Heart left ventricle (tissue), 16 donors: ENCODE results near the gene MZT1. TPM values are rescaled to one million over a fixed set of nuclear protein-coding genes. Genes with fewer than 3 reads are reported as not detected.

ENCODE experiments used
- ATAC-seq, 4 donors: fragments of 200-7000 bp; cut with Tn5 transposase; one replicate each; pipeline ENCODE4 v1.9.1; 2020 to 2022; ENCODE audit warnings: moderate library complexity in 4 of 4, mild to moderate bottlenecking in 3 of 4, moderate number of reproducible peaks in 1 of 4
- DNase-seq, 5 donors: peaks; one replicate each; pipeline ENCODE4 v3.0.0-alpha.2; 2020
- H3K27ac ChIP-seq, 12 donors: fragments of 200-600 bp; sonication (generic) in 4 of 12; one replicate each; pipeline versions ENCODE4 v1.5.0 to v1.8.0; 2016 to 2022; ENCODE audit warnings: mild to moderate bottlenecking in 2 of 12
- H3K27me3 ChIP-seq, 9 donors: fragments of 200-600 bp; sonication (generic) in 2 of 9; one replicate each; pipeline versions ENCODE4 v1.5.1 to v1.8.0; 2016 to 2022; ENCODE audit warnings: mild to moderate bottlenecking in 3 of 9
- H3K36me3 ChIP-seq, 9 donors: fragments of 200-600 bp; sonication (generic) in 2 of 9; one replicate each; pipeline versions ENCODE4 v1.5.0 to v1.8.0; 2018 to 2022; ENCODE audit warnings: mild to moderate bottlenecking in 2 of 9
- H3K4me1 ChIP-seq, 12 donors: fragments of 200-600 bp; sonication (generic) in 4 of 12; one replicate each; pipeline versions ENCODE4 v1.5.0 to v1.8.0; 2016 to 2022; ENCODE audit warnings: mild to moderate bottlenecking in 3 of 12
- H3K4me3 ChIP-seq, 12 donors: fragments of 200-600 bp; sonication (generic) in 4 of 12; one replicate each; pipeline versions ENCODE4 v1.5.0 to v1.8.0; 2017 to 2022; ENCODE audit warnings: mild to moderate bottlenecking in 9 of 12, moderate library complexity in 4 of 12
- H3K9me3 ChIP-seq, 12 donors: fragments of 200-600 bp; sonication (generic) in 4 of 12; one replicate each; pipeline versions ENCODE4 v1.5.0 to v1.8.0; 2016 to 2022; ENCODE audit warnings: mild to moderate bottlenecking in 1 of 12
- POLR2A ChIP-seq, 2 donors: fragments of 450-650 bp; IDR thresholded peaks; one replicate each; pipeline ENCODE4 v1.6.1; 2017; ENCODE audit warnings: antibody characterized with exemption in 2 of 2, mild to moderate bottlenecking in 2 of 2, moderate library complexity in 2 of 2
- WGBS, 4 donors: extraction: QIAGEN DNeasy Blood & Tissue Kit in 2 of 4; methylation state at CpG; one replicate each; pipeline versions ENCODE4 v1.1.5 to v1.1.7; 2013 to 2018; 5-methylcytosine and 5-hydroxymethylcytosine counted together
- intact Hi-C, 10 donors: fragments of 100-400 bp; cut with DNase I; formaldehyde crosslinking; loops; one replicate each; pipeline versions ENCODE4 v1.11.1 to v1.14.2; 2022
- polyA plus RNA-seq, 2 donors: library from polyadenylated mRNA; stranded (reverse); fragments of 200-250 nt; gene quantifications; one replicate each; pipeline ENCODE4 v1.2.3, GENCODE V29; 2013
- total RNA-seq, 9 donors: library from RNA; depleted of rRNA in 2 of 9; stranded (reverse); fragments of >200 nt in 2 of 9; fragmentation: NEBNext Ultra II Directional in 3 of 9; extraction: Animal tissue kit (Norgen Biotek cat#: 25700) in 3 of 9; gene quantifications; one replicate each; pipeline versions ENCODE4 v1.1.0 to v1.2.4, GENCODE V29; 2016 to 2023
- TF ChIP-seq, protein P1 (sequence below), 12 donors: fragments of 200-600 bp; sonication (generic) in 4 of 12; IDR thresholded peaks; one replicate each; pipeline versions ENCODE4 v1.5.0 to v1.8.0; 2018 to 2022; ENCODE audit warnings: antibody characterized with exemption in 12 of 12, mild to moderate bottlenecking in 5 of 12
- donor health status: ischemic (EF 13 %, LVEDD 7.1; RV severe dilation, severe dysfunction).
- donor health status: healthy with polysubstance abuse.
- donor health status: DM: no; HTN: yes; CAD: no.
- donor health status: DM: no; HTN: no; CAD: no.
- donor health status: ischemic (EF 25% LVEDD 6.9; RV normal size, moderate dysfunction).
- donor health status: ischemic (EF 25% LVEDD 5.7; RV mildly dilated, moderate dysfunction).
- donor health status: healthy.
- donor health status: DM: yes; HTN: yes; CAD: no.
- donor health status: ischemic (EF 35%, LVEDD 5.7; RV mildly dilated, moderate dysfunction).
- donor health status: nonischemic (EF 11% LVEDD 7.7; RV severe dilation, severe dysfunction).
- donor health status: DM: yes; HTN: yes; CAD: no.
- donor health status: PGD.
- donor health status: ischemic (EF 29% LVEDD 5.4; RV normal size, mild dysfunction).
- donor health status: nonischemic (EF 23%, LVEDD 6.1; RV moderate dilation, normal function).

MZT1 gene
- total and polyA plus RNA-seq, 11 donors: 4.4 to 11.3 (median 6.9) TPM

DNA sequence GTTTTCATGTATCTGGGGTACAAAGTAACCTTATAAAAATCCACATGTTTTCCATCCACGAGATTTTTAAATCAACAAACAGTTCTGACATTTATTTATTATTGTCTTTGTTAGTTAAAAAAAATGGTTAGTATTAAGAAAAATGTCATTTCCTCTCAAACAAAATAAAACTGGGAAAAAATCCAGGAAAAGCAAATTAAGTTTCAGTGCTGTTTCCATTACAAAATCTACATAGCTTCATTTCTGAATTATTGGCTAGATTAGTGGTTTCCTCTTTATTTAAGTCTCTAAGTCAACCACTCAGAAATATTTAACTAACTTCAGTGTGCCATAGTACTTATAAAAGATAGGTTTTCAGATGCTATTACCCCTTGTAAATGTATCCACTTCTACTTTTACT, 49.1 kb downstream of the MZT1 start:
- TF ChIP-seq POLR2A (IDR thresholded peaks at IDR 0.05): no peak
- TF ChIP-seq, protein P1, sequence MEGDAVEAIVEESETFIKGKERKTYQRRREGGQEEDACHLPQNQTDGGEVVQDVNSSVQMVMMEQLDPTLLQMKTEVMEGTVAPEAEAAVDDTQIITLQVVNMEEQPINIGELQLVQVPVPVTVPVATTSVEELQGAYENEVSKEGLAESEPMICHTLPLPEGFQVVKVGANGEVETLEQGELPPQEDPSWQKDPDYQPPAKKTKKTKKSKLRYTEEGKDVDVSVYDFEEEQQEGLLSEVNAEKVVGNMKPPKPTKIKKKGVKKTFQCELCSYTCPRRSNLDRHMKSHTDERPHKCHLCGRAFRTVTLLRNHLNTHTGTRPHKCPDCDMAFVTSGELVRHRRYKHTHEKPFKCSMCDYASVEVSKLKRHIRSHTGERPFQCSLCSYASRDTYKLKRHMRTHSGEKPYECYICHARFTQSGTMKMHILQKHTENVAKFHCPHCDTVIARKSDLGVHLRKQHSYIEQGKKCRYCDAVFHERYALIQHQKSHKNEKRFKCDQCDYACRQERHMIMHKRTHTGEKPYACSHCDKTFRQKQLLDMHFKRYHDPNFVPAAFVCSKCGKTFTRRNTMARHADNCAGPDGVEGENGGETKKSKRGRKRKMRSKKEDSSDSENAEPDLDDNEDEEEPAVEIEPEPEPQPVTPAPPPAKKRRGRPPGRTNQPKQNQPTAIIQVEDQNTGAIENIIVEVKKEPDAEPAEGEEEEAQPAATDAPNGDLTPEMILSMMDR (IDR thresholded peaks at IDR 0.05): no peak

DNA sequence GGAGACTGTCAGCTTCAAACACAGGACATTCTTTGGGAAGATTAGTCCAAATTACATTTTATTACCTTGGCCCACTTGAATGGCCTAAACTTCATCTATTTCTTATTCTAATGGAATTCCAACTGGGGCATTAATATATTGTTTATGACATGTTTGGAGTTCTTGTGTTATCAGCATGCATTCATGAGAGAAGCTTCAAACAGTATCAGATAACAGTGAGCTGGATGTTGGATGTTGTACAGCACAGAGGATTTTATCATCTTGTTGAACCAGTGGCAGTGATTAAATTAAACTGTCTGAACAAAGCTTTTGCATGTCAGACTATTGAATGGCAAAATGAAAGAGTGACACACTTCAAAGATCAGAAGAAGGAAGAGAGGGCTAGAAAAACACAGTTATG, 50.0 kb downstream of the MZT1 start:
- Histone ChIP-seq H3K4me3 (no peak overlapping the region), H3K9me3 (no peaks in the 10 kb centered on the region), H3K4me1 (no peaks in the 10 kb centered on the region), H3K36me3 (no peaks in the 10 kb centered on the region), H3K27me3 (peaks cover 0 to 3% (median 0%) of the 10 kb centered on the region in 9 donors), H3K27ac (no peak overlapping the region)
- DNase-seq (no peak), ATAC-seq (no peak)
- TF ChIP-seq POLR2A (IDR thresholded peaks at IDR 0.05): no peak
- TF ChIP-seq, protein P1 (IDR thresholded peaks at IDR 0.05): no peak
- intact Hi-C loops: no loop called here

More for the DNA sequence above, 49.1 kb downstream of the MZT1 start:
- ATAC-seq (no peak), DNase-seq (no peak)
- no peaks in the 10 kb centered on the region for H3K9me3 ChIP-seq
- H3K4me1 ChIP-seq: no peaks in the 10 kb centered on the region
- no peak overlapping the region for H3K27ac ChIP-seq
- H3K4me3 ChIP-seq: no peak overlapping the region
- intact Hi-C loops: no loop called here
- WGBS, 4 donors: 38 to 44% (median 41%) methylated on average over 1 of the region's 1 CpG
- peaks cover 0 to 3% (median 0%) of the 10 kb centered on the region in 9 donors for H3K27me3 ChIP-seq
- H3K36me3 ChIP-seq: no peaks in the 10 kb centered on the region

DNA sequence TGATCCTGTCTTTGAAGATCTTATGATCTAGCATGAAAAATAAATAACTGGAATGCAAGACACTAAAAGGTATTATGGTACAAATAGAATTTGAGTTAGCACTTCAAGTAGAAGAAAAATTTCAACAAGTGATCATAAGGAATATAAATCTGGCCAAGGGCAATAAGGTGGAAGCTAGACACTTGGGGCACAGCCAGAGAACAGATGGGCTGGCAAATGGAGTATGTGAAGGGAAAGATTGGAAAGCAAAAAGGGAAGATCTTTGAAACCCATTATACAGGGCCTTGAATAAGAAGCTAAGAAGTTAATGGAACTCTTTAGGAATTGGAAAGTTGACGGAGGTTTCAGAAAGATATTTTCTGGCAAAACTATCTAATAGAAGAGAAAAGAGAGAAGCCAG, 61.0 kb downstream of the MZT1 start:
- ATAC-seq (no peak), DNase-seq (no peak)
- Histone ChIP-seq H3K9me3 (no peaks in the 10 kb centered on the region), H3K4me1 (no peaks in the 10 kb centered on the region), H3K27me3 (no peaks in the 10 kb centered on the region), H3K27ac (no peak overlapping the region), H3K36me3 (no peaks in the 10 kb centered on the region), H3K4me3 (no peak overlapping the region)
- intact Hi-C loops: no loop called here
- 91 to 94% (median 93%) methylated on average over 1 of the region's 1 CpG for WGBS, 4 donors
- TF ChIP-seq, protein P1 (IDR thresholded peaks at IDR 0.05): no peak
- TF ChIP-seq POLR2A (IDR thresholded peaks at IDR 0.05): no peak

DNA sequence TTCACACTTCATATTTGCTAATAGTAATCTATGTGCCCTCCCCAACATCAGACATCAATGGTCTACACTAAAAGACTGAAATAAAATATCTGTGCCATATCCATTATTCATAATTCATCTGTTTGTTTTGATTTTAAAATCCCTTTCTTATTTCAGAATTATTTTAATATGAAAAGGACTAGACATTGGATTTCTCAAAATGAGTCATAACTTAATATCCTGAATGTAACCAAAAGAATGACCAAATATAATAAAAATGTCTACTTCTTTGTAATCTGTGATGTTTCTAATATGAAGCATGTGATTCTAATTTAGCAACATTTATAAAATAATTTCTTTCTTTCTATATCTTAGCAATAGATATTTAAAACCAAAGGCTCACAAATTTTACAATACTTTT, 64.9 kb downstream of the MZT1 start:
- TF ChIP-seq, protein P1 (IDR thresholded peaks at IDR 0.05): no peak
- TF ChIP-seq POLR2A (IDR thresholded peaks at IDR 0.05): no peak
- intact Hi-C loops: no loop called here
- no peak for ATAC-seq

More for the DNA sequence above, 64.9 kb downstream of the MZT1 start:
- no peaks in the 10 kb centered on the region for H3K9me3 ChIP-seq
- H3K36me3 ChIP-seq: no peaks in the 10 kb centered on the region
- no peak overlapping the region for H3K27ac ChIP-seq
- DNase-seq: no peak
- no peak overlapping the region for H3K4me3 ChIP-seq
- no peaks in the 10 kb centered on the region for H3K4me1 ChIP-seq
- peaks cover 0 to 3% (median 0%) of the 10 kb centered on the region in 9 donors for H3K27me3 ChIP-seq

Other genes starting within 250 kb of the MZT1 start
- gene BORA, start 294 bp upstream of the MZT1 start, total RNA-seq: 1 to 10 TPM in 3 of 9 donors, under 1 TPM in 6; 0.35 to 4.0 (median 0.72) TPM
- gene BORA, start 294 bp upstream of the MZT1 start, polyA plus RNA-seq: 1 to 10 TPM in 1 of 2 donors, under 1 TPM in 1; 0.19 to 1.8 TPM
- gene DIS3, start 54.3 kb upstream of the MZT1 start, total RNA-seq: 10 to 100 TPM; 13.9 to 22.2 (median 17.7) TPM
- 10 to 100 TPM in 1 of 2 donors, 1 to 10 TPM in 1; 4.8 to 14.6 TPM for gene DIS3, start 54.3 kb upstream of the MZT1 start, polyA plus RNA-seq
- gene PIBF1, start 54.5 kb upstream of the MZT1 start, total RNA-seq: 10 to 100 TPM in 7 of 9 donors, 1 to 10 TPM in 2; 7.6 to 24.1 (median 12.8) TPM
- gene PIBF1, start 54.5 kb upstream of the MZT1 start, polyA plus RNA-seq: 10 to 100 TPM in 1 of 2 donors, 1 to 10 TPM in 1; 9.1 to 12.9 TPM